ENCODE measurements around the gene ACTG2. TPM values are rescaled to one million over a fixed set of nuclear protein-coding genes. Genes with fewer than 3 reads are reported as not detected.
"Not testable (repeated sequence)": the region's sequence is repeated elsewhere in the genome, so short reads cannot be mapped to it uniquely, and the experiment has no call there.

Gene ACTG2
- total RNA-seq, 1 donor from 2014 or later: not detected

DNA sequence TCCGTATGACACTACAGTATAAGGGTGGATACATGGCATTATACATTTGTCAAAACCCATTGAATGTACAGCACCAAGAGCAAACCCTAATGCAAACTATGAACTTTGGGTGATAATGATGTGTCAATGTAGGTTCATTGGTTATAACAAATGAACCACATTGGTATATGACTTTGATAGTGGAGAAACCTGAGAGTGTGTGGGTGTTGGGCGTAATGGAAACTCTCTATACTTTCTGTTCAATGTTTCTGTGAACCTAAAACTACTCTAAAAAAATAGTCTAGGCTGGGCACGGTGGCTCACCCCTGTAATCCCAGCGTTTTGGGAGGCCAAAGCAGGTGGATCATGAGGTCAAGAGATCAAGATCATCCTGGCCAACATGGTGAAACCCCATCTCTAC is 6.5 kb upstream of the ACTG2 start:
- TF ChIP-seq, protein P1, sequence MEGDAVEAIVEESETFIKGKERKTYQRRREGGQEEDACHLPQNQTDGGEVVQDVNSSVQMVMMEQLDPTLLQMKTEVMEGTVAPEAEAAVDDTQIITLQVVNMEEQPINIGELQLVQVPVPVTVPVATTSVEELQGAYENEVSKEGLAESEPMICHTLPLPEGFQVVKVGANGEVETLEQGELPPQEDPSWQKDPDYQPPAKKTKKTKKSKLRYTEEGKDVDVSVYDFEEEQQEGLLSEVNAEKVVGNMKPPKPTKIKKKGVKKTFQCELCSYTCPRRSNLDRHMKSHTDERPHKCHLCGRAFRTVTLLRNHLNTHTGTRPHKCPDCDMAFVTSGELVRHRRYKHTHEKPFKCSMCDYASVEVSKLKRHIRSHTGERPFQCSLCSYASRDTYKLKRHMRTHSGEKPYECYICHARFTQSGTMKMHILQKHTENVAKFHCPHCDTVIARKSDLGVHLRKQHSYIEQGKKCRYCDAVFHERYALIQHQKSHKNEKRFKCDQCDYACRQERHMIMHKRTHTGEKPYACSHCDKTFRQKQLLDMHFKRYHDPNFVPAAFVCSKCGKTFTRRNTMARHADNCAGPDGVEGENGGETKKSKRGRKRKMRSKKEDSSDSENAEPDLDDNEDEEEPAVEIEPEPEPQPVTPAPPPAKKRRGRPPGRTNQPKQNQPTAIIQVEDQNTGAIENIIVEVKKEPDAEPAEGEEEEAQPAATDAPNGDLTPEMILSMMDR (IDR thresholded peaks at IDR 0.05; ENCODE audit: partially characterized antibody, unreplicated experiment): no peak
- no peak for DNase-seq
- Mint-ChIP-seq H3K4me3 (ENCODE audit: unreplicated experiment) (no peak overlapping the region), H3K4me1 (ENCODE audit: low read depth, unreplicated experiment) (no peaks in the 10 kb centered on the region), H3K36me3 (ENCODE audit: unreplicated experiment) (no peaks in the 10 kb centered on the region), H3K27me3 (ENCODE audit: unreplicated experiment) (no peaks in the 10 kb centered on the region), H3K27ac (ENCODE audit: unreplicated experiment) (no peak overlapping the region), H3K9me3 (ENCODE audit: unreplicated experiment) (no peaks in the 10 kb centered on the region)

DNA sequence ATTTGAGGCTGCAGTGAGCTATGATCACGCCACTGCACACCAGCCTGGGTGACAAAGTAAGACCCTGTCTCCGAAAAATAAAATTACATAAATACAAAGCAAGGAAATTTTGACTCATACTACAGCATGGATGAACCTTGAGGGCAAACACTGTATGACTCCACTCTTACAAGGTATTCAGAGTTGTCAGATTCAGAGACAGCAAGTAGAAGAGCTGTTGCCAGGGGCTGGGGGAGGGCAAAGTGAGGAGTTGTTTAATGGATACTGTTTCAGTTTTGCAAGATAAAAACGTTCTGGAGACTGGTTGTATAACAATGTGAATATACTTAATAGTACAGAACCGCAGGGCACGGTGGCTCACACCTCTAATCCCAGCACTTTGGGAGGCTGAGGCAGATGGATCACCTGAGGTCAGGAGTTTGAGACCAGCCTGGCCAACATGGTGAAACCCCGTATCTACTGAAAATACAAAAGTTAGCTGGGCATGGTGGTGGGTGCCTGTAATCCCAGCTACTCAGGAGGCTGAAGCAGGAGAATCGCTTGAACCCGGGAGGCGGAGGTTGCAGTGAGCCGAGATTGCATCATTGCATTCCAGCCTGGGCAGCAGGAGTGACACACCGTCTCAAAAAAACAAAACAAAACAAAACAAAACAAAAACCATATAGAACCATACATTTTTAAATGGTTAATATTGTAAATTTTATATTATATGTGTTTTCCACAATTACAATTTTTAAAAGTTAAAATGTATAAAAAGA is 5.0 kb upstream of the ACTG2 start:
- H3K9me3 Mint-ChIP-seq (ENCODE audit: unreplicated experiment); H3K36me3 Mint-ChIP-seq (ENCODE audit: unreplicated experiment); H3K4me1 Mint-ChIP-seq (ENCODE audit: low read depth, unreplicated experiment); H3K27ac Mint-ChIP-seq (ENCODE audit: unreplicated experiment); H3K27me3 Mint-ChIP-seq (ENCODE audit: unreplicated experiment); DNase-seq: not testable (repeated sequence)
- peak overlapping the region; percentile 49 for H3K4me3 Mint-ChIP-seq (ENCODE audit: unreplicated experiment)

DNA sequence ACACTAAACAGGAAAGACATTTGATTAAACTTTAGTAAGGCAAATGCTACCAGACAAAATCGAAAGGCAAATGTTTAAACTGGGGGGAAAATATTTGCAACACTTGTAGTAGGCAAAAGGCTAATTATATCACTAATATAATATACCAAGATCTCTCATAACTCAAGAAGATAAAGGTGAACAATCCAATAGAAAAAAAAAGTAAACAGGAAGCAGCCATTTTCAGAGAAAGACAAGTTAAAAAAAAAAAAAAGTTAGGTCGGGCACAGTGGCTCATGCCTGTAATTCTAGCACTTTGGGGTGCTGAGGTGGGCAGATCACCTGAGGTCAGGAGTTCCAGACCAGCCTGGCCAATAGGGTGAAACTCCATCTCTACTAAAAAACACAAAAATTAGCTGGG is 4.4 kb upstream of the ACTG2 start:
- no peak for DNase-seq
- no peaks in the 10 kb centered on the region for H3K4me1 Mint-ChIP-seq (ENCODE audit: low read depth, unreplicated experiment)
- H3K9me3 Mint-ChIP-seq (ENCODE audit: unreplicated experiment): no peaks in the 10 kb centered on the region
- peaks cover 2% of the 10 kb centered on the region for H3K27me3 Mint-ChIP-seq (ENCODE audit: unreplicated experiment)
- H3K4me3 Mint-ChIP-seq (ENCODE audit: unreplicated experiment): no peak overlapping the region
- no peak overlapping the region for H3K27ac Mint-ChIP-seq (ENCODE audit: unreplicated experiment)
- H3K36me3 Mint-ChIP-seq (ENCODE audit: unreplicated experiment): no peaks in the 10 kb centered on the region
- TF ChIP-seq, protein P1 (IDR thresholded peaks at IDR 0.05; ENCODE audit: partially characterized antibody, unreplicated experiment): no peak

DNA sequence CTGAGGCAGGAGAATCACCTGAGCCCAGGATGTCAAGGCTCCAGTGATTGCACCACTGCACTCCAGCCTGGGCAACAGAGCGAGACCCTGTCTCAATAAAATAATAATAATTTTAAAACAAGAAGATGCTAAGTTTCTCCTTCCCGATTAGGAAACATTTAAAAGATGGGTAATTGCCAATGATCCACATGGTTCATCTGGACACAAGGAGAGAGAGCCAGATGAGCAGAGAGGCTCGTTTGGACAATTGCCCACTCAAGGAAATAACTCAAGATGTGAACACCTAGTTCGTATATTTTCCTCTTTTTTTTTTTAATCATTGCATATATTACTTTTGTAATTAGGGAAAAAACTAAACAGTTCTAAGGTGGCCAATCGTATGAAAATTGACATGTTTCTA is 3.6 kb upstream of the ACTG2 start:
- H3K9me3 Mint-ChIP-seq (ENCODE audit: unreplicated experiment): no peaks in the 10 kb centered on the region
- no peaks in the 10 kb centered on the region for H3K4me1 Mint-ChIP-seq (ENCODE audit: low read depth, unreplicated experiment)
- H3K36me3 Mint-ChIP-seq (ENCODE audit: unreplicated experiment): no peaks in the 10 kb centered on the region
- H3K27me3 Mint-ChIP-seq (ENCODE audit: unreplicated experiment): peaks cover 2% of the 10 kb centered on the region
- no peak overlapping the region for H3K4me3 Mint-ChIP-seq (ENCODE audit: unreplicated experiment)
- TF ChIP-seq, protein P1 (IDR thresholded peaks at IDR 0.05; ENCODE audit: partially characterized antibody, unreplicated experiment): no peak
- no peak overlapping the region for H3K27ac Mint-ChIP-seq (ENCODE audit: unreplicated experiment)
- DNase-seq: no peak

DNA sequence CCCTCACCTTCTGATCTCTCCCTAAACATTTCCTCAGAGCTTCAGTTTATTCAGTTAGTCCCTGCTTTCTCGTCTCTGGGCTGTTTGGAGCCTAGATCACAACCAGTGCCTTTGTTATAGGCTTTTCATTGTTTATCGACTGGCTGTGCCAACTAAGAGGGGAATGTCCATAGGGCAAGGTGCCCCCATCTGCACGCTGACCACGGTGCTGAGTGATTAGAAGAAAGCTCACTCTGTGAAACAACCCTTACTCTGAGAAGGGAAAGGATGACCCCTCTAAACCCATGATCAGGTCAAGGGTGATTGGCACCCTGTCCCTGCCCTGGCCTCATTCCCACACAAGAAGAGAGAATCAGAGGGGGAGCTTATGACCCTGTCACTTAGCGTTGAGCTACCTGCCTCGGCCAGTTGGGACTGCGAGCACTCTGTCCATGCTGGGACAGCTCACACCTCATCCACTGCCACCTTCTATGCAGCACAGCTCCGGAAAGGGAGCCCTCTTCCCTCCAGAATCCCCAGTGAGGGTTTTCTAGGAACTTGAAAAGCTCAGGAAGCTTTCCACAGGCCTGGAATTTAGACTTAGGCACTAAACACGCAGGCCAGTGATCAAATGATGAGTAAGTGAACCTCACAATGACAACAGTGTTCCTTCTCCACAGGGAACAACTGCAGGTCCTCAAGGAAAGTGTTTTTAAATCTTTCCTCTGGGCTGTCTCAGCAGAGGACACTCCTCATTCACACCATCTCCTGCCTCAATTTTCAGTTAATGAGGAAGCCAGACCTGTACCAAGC is 2.3 kb upstream of the ACTG2 start:
- Mint-ChIP-seq H3K4me1 (ENCODE audit: low read depth, unreplicated experiment) (no peaks in the 10 kb centered on the region), H3K27ac (ENCODE audit: unreplicated experiment) (no peak overlapping the region), H3K36me3 (ENCODE audit: unreplicated experiment) (no peaks in the 10 kb centered on the region)

More for the DNA sequence above, 2.3 kb upstream of the ACTG2 start:
- H3K9me3 Mint-ChIP-seq (ENCODE audit: unreplicated experiment): no peaks in the 10 kb centered on the region
- H3K4me3 Mint-ChIP-seq (ENCODE audit: unreplicated experiment): no peak overlapping the region
- H3K27me3 Mint-ChIP-seq (ENCODE audit: unreplicated experiment): peaks cover 4% of the 10 kb centered on the region
- TF ChIP-seq, protein P1 (IDR thresholded peaks at IDR 0.05; ENCODE audit: partially characterized antibody, unreplicated experiment): no peak
- no peak for DNase-seq
